Neural progenitor cell (in vitro differentiated cells): ENCODE measurements around the gene CABP5.

Source experiments
- EZH2 ChIP-seq: fragments of 200-600 bp; sonication (generic); IDR thresholded peaks from 2 replicates; pipeline ENCODE4 v1.6.1; 2017; ENCODE audit warnings: antibody characterized with exemption, mild to moderate bottlenecking, moderate library complexity
- TF ChIP-seq, protein P1 (sequence below): fragments of 200-600 bp; sonication (generic); IDR thresholded peaks from 2 replicates; pipeline ENCODE4 v1.5.1; 2017; ENCODE audit warnings: antibody characterized with exemption, mild to moderate bottlenecking

DNA sequence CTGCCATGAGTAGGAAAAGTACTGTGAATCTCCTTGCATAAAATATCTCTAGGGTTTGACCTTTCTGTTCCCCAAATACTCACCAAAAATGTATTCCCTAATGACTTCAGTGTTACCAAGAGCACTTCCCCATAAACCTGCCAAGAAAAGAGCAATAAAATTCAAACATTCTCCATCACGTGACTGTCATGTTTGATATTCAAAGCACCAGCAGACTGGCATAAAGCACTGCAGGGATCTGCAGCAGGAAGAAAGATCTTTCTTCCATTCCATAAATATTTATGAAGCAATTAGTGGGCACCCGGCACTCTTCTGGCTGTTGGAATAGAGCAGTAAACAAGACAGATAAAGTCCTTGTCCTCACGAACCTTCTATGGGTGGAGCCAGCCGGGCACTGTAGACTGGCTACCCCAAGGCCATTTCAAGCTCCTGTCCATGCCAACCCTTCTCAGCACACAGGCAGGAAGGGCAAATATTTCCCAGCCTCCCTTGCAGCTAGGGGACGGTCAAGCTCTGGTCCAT lies 46.5 kb upstream of the CABP5 start:
- TF ChIP-seq, protein P1, sequence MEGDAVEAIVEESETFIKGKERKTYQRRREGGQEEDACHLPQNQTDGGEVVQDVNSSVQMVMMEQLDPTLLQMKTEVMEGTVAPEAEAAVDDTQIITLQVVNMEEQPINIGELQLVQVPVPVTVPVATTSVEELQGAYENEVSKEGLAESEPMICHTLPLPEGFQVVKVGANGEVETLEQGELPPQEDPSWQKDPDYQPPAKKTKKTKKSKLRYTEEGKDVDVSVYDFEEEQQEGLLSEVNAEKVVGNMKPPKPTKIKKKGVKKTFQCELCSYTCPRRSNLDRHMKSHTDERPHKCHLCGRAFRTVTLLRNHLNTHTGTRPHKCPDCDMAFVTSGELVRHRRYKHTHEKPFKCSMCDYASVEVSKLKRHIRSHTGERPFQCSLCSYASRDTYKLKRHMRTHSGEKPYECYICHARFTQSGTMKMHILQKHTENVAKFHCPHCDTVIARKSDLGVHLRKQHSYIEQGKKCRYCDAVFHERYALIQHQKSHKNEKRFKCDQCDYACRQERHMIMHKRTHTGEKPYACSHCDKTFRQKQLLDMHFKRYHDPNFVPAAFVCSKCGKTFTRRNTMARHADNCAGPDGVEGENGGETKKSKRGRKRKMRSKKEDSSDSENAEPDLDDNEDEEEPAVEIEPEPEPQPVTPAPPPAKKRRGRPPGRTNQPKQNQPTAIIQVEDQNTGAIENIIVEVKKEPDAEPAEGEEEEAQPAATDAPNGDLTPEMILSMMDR: no peak
- TF ChIP-seq EZH2: no peak
